OCI-LY1 (cell line): ENCODE measurements around the gene UGT1A4.
"Not testable (repeated sequence)": the region's sequence is repeated elsewhere in the genome, so short reads cannot be mapped to it uniquely, and the experiment has no call there.

Source experiments
- H2AFZ ChIP-seq: fragments of 200-600 bp; sonication (generic), shearing (Covaris generic); 2 replicates; pipeline ENCODE4 v1.6.0; 2014; ENCODE audit warnings: antibody characterized with exemption, mild to moderate bottlenecking, low read length
- H3F3A ChIP-seq: fragments of 200-600 bp; sonication (generic), shearing (Covaris generic); 2 replicates; pipeline ENCODE4 v1.6.0; 2014; ENCODE audit warnings: mild to moderate bottlenecking, antibody characterized with exemption, low read length, moderate library complexity; ENCODE audit not compliant: insufficient read depth
- H3K27ac ChIP-seq: fragments of 200-600 bp; sonication (generic); 2 replicates; pipeline ENCODE4 v1.5.1; 2014; ENCODE audit warnings: low read length, mixed run types, mild to moderate bottlenecking, low read depth; ENCODE audit not compliant: poor library complexity, severe bottlenecking
- H3K27me3 ChIP-seq: fragments of 200-600 bp; sonication (generic); 2 replicates; pipeline ENCODE4 v1.6.0; 2014; ENCODE audit warnings: antibody characterized with exemption, mild to moderate bottlenecking, low read length, moderate library complexity; ENCODE audit not compliant: insufficient read depth
- H3K36me3 ChIP-seq: fragments of 200-600 bp; sonication (generic); 2 replicates; pipeline ENCODE4 v1.6.1; 2014; ENCODE audit warnings: mild to moderate bottlenecking, antibody characterized with exemption, low read length, moderate library complexity, mixed read lengths; ENCODE audit not compliant: insufficient read depth
- H3K4me1 ChIP-seq: fragments of 200-600 bp; sonication (generic); 2 replicates; pipeline ENCODE4 v1.5.1; 2014; ENCODE audit warnings: mild to moderate bottlenecking, low read length, moderate library complexity; ENCODE audit not compliant: insufficient read depth, severe bottlenecking
- H3K4me2 ChIP-seq: fragments of 200-600 bp; sonication (generic), shearing (Covaris generic); 2 replicates; pipeline ENCODE4 v1.6.1; 2014; ENCODE audit warnings: low read length
- H3K4me3 ChIP-seq: fragments of 200-600 bp; sonication (generic); 2 replicates; pipeline ENCODE4 v1.5.1; 2014; ENCODE audit warnings: low read length, low read depth, mild to moderate bottlenecking, mixed read lengths; ENCODE audit not compliant: poor library complexity, severe bottlenecking
- H3K79me2 ChIP-seq: fragments of 200-600 bp; shearing (Covaris generic); 2 replicates; pipeline ENCODE4 v1.6.1; 2016; ENCODE audit warnings: mixed run types, low read length, mixed read lengths; ENCODE audit not compliant: insufficient read depth
- H3K9ac ChIP-seq: fragments of 200-600 bp; sonication (generic), shearing (Covaris generic); 2 replicates; pipeline ENCODE4 v1.6.1; 2014; ENCODE audit warnings: mild to moderate bottlenecking, low read length, mixed read lengths
- H3K9me2 ChIP-seq: fragments of 200-600 bp; sonication (generic), shearing (Covaris generic); 2 replicates; pipeline ENCODE4 v1.6.1; 2014; ENCODE audit warnings: low read depth, mild to moderate bottlenecking, low read length, mixed read lengths
- H3K9me3 ChIP-seq: fragments of 200-600 bp; shearing (Covaris generic); 2 replicates; pipeline ENCODE4 v1.6.1; 2014; ENCODE audit warnings: low read length, mixed read lengths
- H4K20me1 ChIP-seq: fragments of 200-600 bp; sonication (generic), shearing (Covaris generic); 2 replicates; pipeline ENCODE4 v1.6.0; 2016; ENCODE audit warnings: mild to moderate bottlenecking, low read length; ENCODE audit not compliant: insufficient read depth
- CTCF ChIP-seq: fragments of 200-600 bp; sonication (generic), shearing (Covaris generic); IDR thresholded peaks from 2 replicates; pipeline ENCODE4 v1.5.1; 2017; ENCODE audit warnings: mild to moderate bottlenecking, antibody characterized with exemption, low read length, moderate library complexity, mixed read lengths
- EZH2 ChIP-seq: fragments of 200-600 bp; sonication (generic), shearing (Covaris generic); IDR thresholded peaks from 2 replicates; pipeline ENCODE4 v1.8.0; 2017; ENCODE audit warnings: borderline replicate concordance, mixed run types, mild to moderate bottlenecking, antibody characterized with exemption, low read length, moderate library complexity, mixed read lengths

UGT1A4 gene

GRCh38 chr2:233700028-233700635 lies 18.4 kb upstream of the UGT1A4 start:
- Histone ChIP-seq H3K36me3 (no peaks in the 10 kb centered on the region; the same call in 1 of the 2 replicates), H3K9me3 (no peaks in the 10 kb centered on the region), H3K4me2 (no peak overlapping the region), H3K4me1 (no peaks in the 10 kb centered on the region), H4K20me1 (no peaks in the 10 kb centered on the region), H3K9ac (no peak overlapping the region), H3K27me3 (no peaks in the 10 kb centered on the region; the same call in 1 of the 2 replicates), H3K9me2 (no peaks in the 10 kb centered on the region; the same call in 1 of the 2 replicates), H2AFZ (no peak overlapping the region), H3K27ac (no peak overlapping the region), H3F3A (no peaks in the 10 kb centered on the region), H3K79me2 (no peaks in the 10 kb centered on the region), H3K4me3 (no peak overlapping the region)
- TF ChIP-seq CTCF (no peak), EZH2 (no peak)

GRCh38 chr2:233700842-233701241 lies 17.7 kb upstream of the UGT1A4 start:
- H3K4me3 ChIP-seq, H3K27me3 ChIP-seq, H3K4me2 ChIP-seq, H3K9me3 ChIP-seq, H4K20me1 ChIP-seq, H3K79me2 ChIP-seq, H3K9ac ChIP-seq, H3K4me1 ChIP-seq, H3K27ac ChIP-seq, H2AFZ ChIP-seq, H3K36me3 ChIP-seq, H3K9me2 ChIP-seq, H3F3A ChIP-seq: not testable (repeated sequence)

- H3K36me3 ChIP-seq = no peaks in the 10 kb centered on the region; the same call in 1 of the 2 replicates
- no peak overlapping the region for H2AFZ ChIP-seq
- H4K20me1 ChIP-seq = no peaks in the 10 kb centered on the region
- H3K79me2 ChIP-seq = no peaks in the 10 kb centered on the region
- no peaks in the 10 kb centered on the region for H3K9me3 ChIP-seq
- no peak overlapping the region for H3K4me3 ChIP-seq
- H3K4me2 ChIP-seq = no peak overlapping the region
- no peaks in the 10 kb centered on the region; the same call in 1 of the 2 replicates for H3K9me2 ChIP-seq
- no peaks in the 10 kb centered on the region for H3F3A ChIP-seq
- no peaks in the 10 kb centered on the region; the same call in 1 of the 2 replicates for H3K27me3 ChIP-seq
- TF ChIP-seq EZH2 (no peak), CTCF (no peak)
- H3K4me1 ChIP-seq = no peaks in the 10 kb centered on the region
- H3K27ac ChIP-seq = no peak overlapping the region
- no peak overlapping the region for H3K9ac ChIP-seq
Measured at GRCh38 chr2:233702238-233702637, 16.3 kb upstream of the UGT1A4 start.

GRCh38 chr2:233705911-233706506 lies 12.5 kb upstream of the UGT1A4 start:
- no peaks in the 10 kb centered on the region for H3K9me3 ChIP-seq
- no peak overlapping the region for H3K27ac ChIP-seq
- TF ChIP-seq EZH2 = no peak
- no peak for TF ChIP-seq CTCF
- H3K4me3 ChIP-seq = no peak overlapping the region
- H3K27me3 ChIP-seq = no peaks in the 10 kb centered on the region
- H3K4me1 ChIP-seq = no peaks in the 10 kb centered on the region
- H3K79me2 ChIP-seq = no peaks in the 10 kb centered on the region
- no peaks in the 10 kb centered on the region for H3F3A ChIP-seq
- no peaks in the 10 kb centered on the region; the same call in 1 of the 2 replicates for H3K36me3 ChIP-seq
- H3K9ac ChIP-seq = no peak overlapping the region
- H4K20me1 ChIP-seq = no peaks in the 10 kb centered on the region
- no peak overlapping the region for H3K4me2 ChIP-seq
- no peaks in the 10 kb centered on the region for H3K9me2 ChIP-seq
- H2AFZ ChIP-seq = no peak overlapping the region
